ENCODE measurements around the gene CCR4. TPM values are rescaled to one million over a fixed set of nuclear protein-coding genes. Genes with fewer than 3 reads are reported as not detected.

The CCR4 gene
- total and polyA plus RNA-seq, 2 of the 4 experiments (the other 2 are of a cell fraction) = not detected

- no peak overlapping the region for H3K27ac ChIP-seq (ENCODE audit: insufficient read depth, low read length)
- no peak overlapping the region for H2AK5ac ChIP-seq (ENCODE audit: low read depth, low read length)
- no peak overlapping the region for H2BK120ac ChIP-seq (ENCODE audit: low read depth, low read length)
- H3K14ac ChIP-seq (replicated peaks; ENCODE audit: low read depth, low read length) = no peak overlapping the region
- ATAC-seq (ENCODE audit: low read depth) = no peak
- CTCF ChIA-PET = interaction anchor here (0.6 to 0.7 kb wide), 3 partner anchors 15 to 124 kb away, joined by 3 to 5 read pairs (median 3); no protein-coding TSS in a partner anchor
- in situ Hi-C loops (cut with MboI; ENCODE audit: low sequenced_read_pairs) (loop anchor here (5.0 kb wide), 1 partner anchor 197 kb away; no protein-coding TSS in a partner anchor), intact Hi-C loops (cut with micrococcal nuclease) (loop anchor here (1.0 to 10.0 kb wide), 2 partner anchors 119 to 201 kb away; partner anchors contain the start of gene TRIM71), dilution Hi-C loops (cut with HindIII; ENCODE audit: low sequenced_read_pairs, unreplicated experiment) (no loop called here)
- H3K23ac ChIP-seq (ENCODE audit: low read depth, low read length) = no peak overlapping the region
- H3K36me3 ChIP-seq (ENCODE audit: control insufficient read depth, insufficient read depth, low read length) = no peaks in the 10 kb centered on the region
- H3K9ac ChIP-seq (ENCODE audit: low read depth, low read length) = no peak overlapping the region
- no peak overlapping the region for H2BK20ac ChIP-seq (ENCODE audit: low read depth, low read length)
- H2BK5ac ChIP-seq (ENCODE audit: low read depth, low read length, poor library complexity, severe bottlenecking) = no peak overlapping the region
- no peaks in the 10 kb centered on the region for H3K9me1 ChIP-seq (ENCODE audit: insufficient read depth, low read length)
- no peak overlapping the region for H4K5ac ChIP-seq (ENCODE audit: low read depth, low read length)
- peaks cover 9% of the 10 kb centered on the region for H3K27me3 ChIP-seq (ENCODE audit: control insufficient read depth, insufficient read depth, low read length)
- H3K79me1 ChIP-seq (ENCODE audit: low read depth in 1 of 2, low read length in 2 of 2) = no peaks in the 10 kb centered on the region
- H3K9me3 ChIP-seq (ENCODE audit: control insufficient read depth, insufficient read depth, low read length) = peaks cover 2% of the 10 kb centered on the region; the same call in 1 of the 2 replicates
- no TSS peak for BruUV-seq (replicated peaks)
- H3K18ac ChIP-seq (ENCODE audit: low read depth, low read length) = no peak overlapping the region
- no peak overlapping the region for H4K91ac ChIP-seq (ENCODE audit: insufficient read depth, low read depth, low read length)
- no CpG with 5 or more reads among the region's 5 CpGs for WGBS, 2 experiments (ENCODE audit: extremely low coverage in 2 of 2, insufficient read length in 1 of 2)
- no peak overlapping the region for H2AFZ ChIP-seq (replicated peaks; ENCODE audit: low read length, poor library complexity)
- H4K20me1 ChIP-seq (ENCODE audit: insufficient read depth, low read length) = no peaks in the 10 kb centered on the region
- no peak overlapping the region for H3K56ac ChIP-seq (ENCODE audit: extremely low read depth, insufficient read depth, low read length)
- no peak overlapping the region for H3K4me3 ChIP-seq (ENCODE audit: insufficient read depth, low read depth, low read length)
- POLR2A ChIA-PET (ENCODE audit: unreplicated experiment) = no interaction called here
- no peak overlapping the region for H2BK15ac ChIP-seq (ENCODE audit: low read depth, low read length)
- H3K4me1 ChIP-seq (ENCODE audit: control insufficient read depth, insufficient read depth, low read length) = no peaks in the 10 kb centered on the region
- DNase-seq = peak; percentile 13
- H4K8ac ChIP-seq (ENCODE audit: low read depth in 2 of 2, low read length in 2 of 2) = no peak overlapping the region
- H2AK9ac ChIP-seq (replicated peaks; ENCODE audit: low read depth, low read length, poor library complexity) = no peak overlapping the region
- TF ChIP-seq CEBPB (IDR thresholded peaks at IDR 0.05; ENCODE audit: low read depth, low read length) = no peak
- peak; percentile 59 for TF ChIP-seq RAD21 (IDR thresholded peaks at IDR 0.05; ENCODE audit: low read length)
- peak; percentile 66 for TF ChIP-seq CTCF (conservative IDR thresholded peaks at IDR 0.05; ENCODE audit: low read depth, low read length)
- TF ChIP-seq SMC3 (IDR thresholded peaks at IDR 0.05; ENCODE audit: low read depth, low read length) = peak; percentile 63
- H3K4me2 ChIP-seq (ENCODE audit: low read depth, low read length) = no peak overlapping the region
- no peak overlapping the region for H3K4ac ChIP-seq (ENCODE audit: low read depth, low read length)
Observed at GRCh38 chr3:32934150-32934742, 17.2 kb upstream of the CCR4 start.
